B cell (primary cell): ENCODE results near the gene RGS10. TPM values are rescaled to one million over a fixed set of nuclear protein-coding genes. Genes with fewer than 3 reads are reported as not detected.

Source experiments
- ATAC-seq: fragments of 200-7000 bp; cut with Tn5 transposase; one replicate; pipeline ENCODE4 v1.10.0; 2021; ENCODE audit warnings: low read depth, mild to moderate bottlenecking, moderate number of reproducible peaks, moderate library complexity
- CTCF ChIA-PET: fragments of 350-600 bp; sonication (Branson Sonifier 250); formaldehyde crosslinking; loops from one replicate; lab custom pipeline; 2021; ENCODE audit warnings: antibody characterized with exemption, inconsistent platforms; lab: Charles Lee
- POLR2A ChIA-PET: fragments of 350-600 bp; sonication (Branson Sonifier 250); formaldehyde crosslinking; loops from one replicate; lab custom pipeline; 2021; ENCODE audit warnings: antibody characterized with exemption; lab: Charles Lee
- DNase-seq: peaks from one replicate; pipeline ENCODE4 v3.0.0; 2013
- H2AFZ ChIP-seq: 2 replicates; pipeline ENCODE4 v1.6.1; 2012; ENCODE audit warnings: mild to moderate bottlenecking, low read depth, low read length; ENCODE audit not compliant: insufficient read depth, poor library complexity, severe bottlenecking
- H3K27ac ChIP-seq, 2 donors: 1 replicate in 1 of 2; 2 replicates in 1 of 2; pipeline ENCODE4 v1.5.1; 2012 to 2013; ENCODE audit warnings: low read length in 2 of 2, mild to moderate bottlenecking in 2 of 2, moderate library complexity in 1 of 2
- H3K27me3 ChIP-seq, 4 experiments: fragments of 200-600 bp in 1 of 4; sonication (generic) in 1 of 4; replicated peaks in 1 of 4; 1 replicate in 2 of 4; 2 replicates in 2 of 4; pipeline versions ENCODE4 v1.6.1 to v1.7.0; 2013 to 2016; ENCODE audit warnings: low read length in 3 of 4, mild to moderate bottlenecking in 2 of 4, mixed read lengths in 1 of 4, moderate library complexity in 1 of 4; ENCODE audit not compliant: insufficient read depth in 4 of 4, control insufficient read depth in 3 of 4; ENCODE audit errors: control extremely low read depth in 1 of 4
- H3K36me3 ChIP-seq, 2 experiments: replicated peaks in 1 of 2; 1 replicate in 1 of 2; 2 replicates in 1 of 2; pipeline versions ENCODE4 v1.6.1 to v1.7.1; 2013; ENCODE audit warnings: low read length in 1 of 2; ENCODE audit not compliant: insufficient read depth in 2 of 2, control insufficient read depth in 1 of 2; ENCODE audit errors: control extremely low read depth in 1 of 2, extremely low read depth in 1 of 2
- H3K4me1 ChIP-seq, 2 donors: fragments of 200-600 bp in 1 of 2; sonication (generic) in 1 of 2; 1 replicate in 1 of 2; 2 replicates in 1 of 2; pipeline versions ENCODE4 v1.5.1 to v1.6.1; 2013 to 2017; ENCODE audit warnings: low read length in 2 of 2; ENCODE audit not compliant: control insufficient read depth in 2 of 2, insufficient read depth in 2 of 2
- H3K4me2 ChIP-seq: replicated peaks from 2 replicates; pipeline ENCODE3; 2012; ENCODE audit warnings: mild to moderate bottlenecking, low read depth, low read length; ENCODE audit not compliant: poor library complexity, severe bottlenecking
- H3K4me3 ChIP-seq, 5 experiments: fragments of 200-600 bp in 1 of 5; sonication (generic) in 1 of 5; 1 replicate in 3 of 5; 2 replicates in 2 of 5; pipeline versions ENCODE4 v1.5.1 to v1.7.0; 2011 to 2016; ENCODE audit warnings: low read length in 4 of 5, mild to moderate bottlenecking in 4 of 5, low read depth in 2 of 5, control low read depth in 1 of 5, moderate library complexity in 1 of 5; ENCODE audit not compliant: insufficient read depth in 1 of 5; ENCODE audit errors: control extremely low read depth in 1 of 5, extremely low read depth in 1 of 5
- H3K79me2 ChIP-seq: fragments of 200-600 bp; sonication (generic); one replicate; pipeline ENCODE4 v1.6.0; 2016; ENCODE audit warnings: low read length; ENCODE audit not compliant: control insufficient read depth, insufficient read depth
- H3K9ac ChIP-seq: fragments of 200-600 bp; sonication (generic); 2 replicates; pipeline ENCODE4 v1.6.1; 2017; ENCODE audit warnings: mild to moderate bottlenecking, low read length, moderate library complexity
- H3K9me3 ChIP-seq, 3 donors: one replicate each; pipeline versions ENCODE4 v1.6.1 to v1.7.1; 2013; ENCODE audit warnings: low read length in 2 of 3; ENCODE audit not compliant: control insufficient read depth in 2 of 3, insufficient read depth in 1 of 3; ENCODE audit errors: control extremely low read depth in 1 of 3
- H4K20me1 ChIP-seq: 2 replicates; pipeline ENCODE4 v1.6.0; 2012; ENCODE audit warnings: mild to moderate bottlenecking, low read length; ENCODE audit not compliant: insufficient read depth, control insufficient read depth, poor library complexity, severe bottlenecking
- H3K27ac Mint-ChIP-seq: one replicate; pipeline ENCODE4 v1.8.0; 2021; ENCODE audit warnings: mixed read lengths
- H3K27me3 Mint-ChIP-seq: one replicate; pipeline ENCODE4 v1.8.0; 2021; ENCODE audit warnings: mixed read lengths
- H3K4me1 Mint-ChIP-seq: one replicate; pipeline ENCODE4 v1.8.0; 2021; ENCODE audit warnings: mixed read lengths
- H3K4me3 Mint-ChIP-seq: one replicate; pipeline ENCODE4 v1.8.0; 2021; ENCODE audit warnings: mixed read lengths
- H3K9me3 Mint-ChIP-seq: one replicate; pipeline ENCODE4 v1.8.0; 2022; ENCODE audit warnings: mixed read lengths; ENCODE audit not compliant: insufficient read depth
- CTCF ChIP-seq: fragments of 200-600 bp; IDR thresholded peaks from one replicate; pipeline ENCODE4 v1.8.0; 2022; ENCODE audit warnings: antibody characterized with exemption, mild to moderate bottlenecking
- EZH2 ChIP-seq: IDR thresholded peaks from 2 replicates; pipeline ENCODE4 v1.6.1; 2012; ENCODE audit warnings: borderline replicate concordance, low read depth, mild to moderate bottlenecking, moderate library complexity, low read length; ENCODE audit not compliant: insufficient read depth, poor library complexity, severe bottlenecking
- WGBS: methylation state at CpG from one replicate; pipeline ENCODE4 v1.1.5; 2013; ENCODE audit warnings: missing lambda C conversion rate; ENCODE audit not compliant: insufficient coverage; 5-methylcytosine and 5-hydroxymethylcytosine counted together
- intact Hi-C: fragments of 100-400 bp; cut with micrococcal nuclease; formaldehyde crosslinking; loops from one replicate; pipeline ENCODE4 v1.10.0; 2022
- polyA plus RNA-seq: library from polyadenylated mRNA; depleted of rRNA; stranded (reverse); fragments of >200 nt; gene quantifications from 2 replicates; pipeline ENCODE4 v1.2.3, GENCODE V29; 2012
- total RNA-seq, 2 donors: library from RNA; stranded (reverse); fragments of 120-200 nt in 1 of 2; gene quantifications; 1 replicate in 1 of 2; 2 replicates in 1 of 2; pipeline versions ENCODE4 v1.2.3 to v1.2.4, GENCODE V29; 2013 to 2022

Gene RGS10
- total and polyA plus RNA-seq, 2 donors (not counting 1 experiment from before 2014, with no cell fraction given), result 10.9 to 20.3 TPM

- peak overlapping the region in 1 of 2 donors; percentile 95 for H3K27ac ChIP-seq
- Mint-ChIP-seq H3K27me3 (no peaks in the 10 kb centered on the region), H3K9me3 (no peaks in the 10 kb centered on the region), H3K4me3 (peak overlapping the region; percentile 45), H3K27ac (peak overlapping the region; percentile 86), H3K4me1 (peaks cover 34% of the 10 kb centered on the region)
- ATAC-seq (no peak), DNase-seq (no peak)
- no peak overlapping the region for H3K9ac ChIP-seq
- intact Hi-C loops, result loop anchor here (5.0 kb wide), 1 partner anchor 78 kb away; the partner anchor contains the start of gene TIAL1
- H3K4me1 ChIP-seq, result peaks cover 31 to 38% of the 10 kb centered on the region in 2 donors
- H3K27me3 ChIP-seq, result no peaks in the 10 kb centered on the region
- no peak for TF ChIP-seq CTCF
- TF ChIP-seq EZH2, result no peak
- CTCF ChIA-PET, result interaction anchor here (1.5 to 3.0 kb wide), 2 partner anchors 24 to 74 kb away, joined by 6 to 12 read pairs; partner anchors contain the start of gene RGS10
- POLR2A ChIA-PET, result interaction anchor here (2.0 kb wide), 1 partner anchor 23 kb away, joined by 10 read pairs; the partner anchor contains the start of gene RGS10
- H3K9me3 ChIP-seq, result no peaks in the 10 kb centered on the region
- H3K36me3 ChIP-seq, result peaks cover 0 to under 1% of the 10 kb centered on the region in 2 experiments
- no peaks in the 10 kb centered on the region for H4K20me1 ChIP-seq
- no peak overlapping the region for H2AFZ ChIP-seq
- no peaks in the 10 kb centered on the region for H3K79me2 ChIP-seq
- H3K4me3 ChIP-seq, result no peak overlapping the region
- 94% methylated on average over 10 of the region's 10 CpGs for WGBS
- no peak overlapping the region for H3K4me2 ChIP-seq
Measured at GRCh38 chr10:119518936-119519335, 23.6 kb downstream of the RGS10 start.

GRCh38 chr10:119518176-119518575 lies 24.3 kb downstream of the RGS10 start:
- intact Hi-C loops, result loop anchor here (5.0 kb wide), 1 partner anchor 79 kb away; the partner anchor contains the start of gene TIAL1
- Histone ChIP-seq H3K9ac (peak overlapping the region; percentile 27), H3K4me3 (peak overlapping the region in 3 of 5 experiments; percentile 12 to 34 (median 33)), H4K20me1 (no peaks in the 10 kb centered on the region), H3K4me1 (peaks cover 31 to 38% of the 10 kb centered on the region in 2 donors), H3K27me3 (no peaks in the 10 kb centered on the region), H3K4me2 (peak overlapping the region; percentile 77), H3K36me3 (peaks cover 0 to 3% of the 10 kb centered on the region in 2 experiments), H3K9me3 (no peaks in the 10 kb centered on the region), H2AFZ (peak overlapping the region; percentile 66), H3K27ac (peak overlapping the region; percentile 67 to 95), H3K79me2 (no peaks in the 10 kb centered on the region)
- ChIA-PET POLR2A (interaction anchor here (2.0 kb wide), 1 partner anchor 24 kb away, joined by 10 read pairs; the partner anchor contains the start of gene RGS10), CTCF (interaction anchor here (0.6 to 3.0 kb wide), 8 partner anchors 18 to 311 kb away, joined by 3 to 12 read pairs (median 6); partner anchors contain the start of genes GRK5 and RGS10)
- DNase-seq (no peak), ATAC-seq (no peak)
- Mint-ChIP-seq H3K27me3 (no peaks in the 10 kb centered on the region), H3K4me1 (peaks cover 34% of the 10 kb centered on the region), H3K27ac (peak overlapping the region; percentile 94), H3K4me3 (peak overlapping the region; percentile 64), H3K9me3 (no peaks in the 10 kb centered on the region)
- TF ChIP-seq EZH2, result no peak
- no peak for TF ChIP-seq CTCF
- WGBS, result 19% methylated on average over 9 of the region's 9 CpGs
